Esophagus muscularis mucosa (tissue), 3 donors: Measurements from ENCODE around the gene HMSD.

Source experiments
- CTCF ChIP-seq, 3 experiments: fragments of 200-600 bp in 2 of 3; fragments of 450-650 bp in 1 of 3; sonication (generic) in 2 of 3; IDR thresholded peaks; one replicate each; pipeline ENCODE4 v1.5.1; 2017 to 2019; ENCODE audit warnings: antibody characterized with exemption in 3 of 3, mild to moderate bottlenecking in 2 of 3, moderate library complexity in 1 of 3
- POLR2AphosphoS5 ChIP-seq, 2 donors: sonication (generic); formaldehyde crosslinking; IDR thresholded peaks; one replicate each; pipeline ENCODE4 v1.6.1; 2017; ENCODE audit warnings: antibody characterized with exemption in 2 of 2

- no peak for TF ChIP-seq CTCF (IDR thresholded peaks at IDR 0.05)
- TF ChIP-seq POLR2AphosphoS5 (IDR thresholded peaks at IDR 0.05): no peak
These were observed 53.5 kb downstream of the HMSD start for GRCh38 chr18:64002581-64002980.
